Heart left ventricle (tissue), 16 donors: Measurements from ENCODE around the gene EWSR1. TPM values are rescaled to one million over a fixed set of nuclear protein-coding genes. Genes with fewer than 3 reads are reported as not detected.

Experiments
- ATAC-seq, 4 donors: fragments of 200-7000 bp; cut with Tn5 transposase; one replicate each; pipeline ENCODE4 v1.9.1; 2020 to 2022; ENCODE audit warnings: moderate library complexity in 4 of 4, mild to moderate bottlenecking in 3 of 4, moderate number of reproducible peaks in 1 of 4
- DNase-seq, 5 donors: peaks; one replicate each; pipeline ENCODE4 v3.0.0-alpha.2; 2020
- H3K27ac ChIP-seq, 12 donors: fragments of 200-600 bp; sonication (generic) in 4 of 12; one replicate each; pipeline versions ENCODE4 v1.5.0 to v1.8.0; 2016 to 2022; ENCODE audit warnings: mild to moderate bottlenecking in 2 of 12
- H3K27me3 ChIP-seq, 9 donors: fragments of 200-600 bp; sonication (generic) in 2 of 9; one replicate each; pipeline versions ENCODE4 v1.5.1 to v1.8.0; 2016 to 2022; ENCODE audit warnings: mild to moderate bottlenecking in 3 of 9
- H3K36me3 ChIP-seq, 9 donors: fragments of 200-600 bp; sonication (generic) in 2 of 9; one replicate each; pipeline versions ENCODE4 v1.5.0 to v1.8.0; 2018 to 2022; ENCODE audit warnings: mild to moderate bottlenecking in 2 of 9
- H3K4me1 ChIP-seq, 12 donors: fragments of 200-600 bp; sonication (generic) in 4 of 12; one replicate each; pipeline versions ENCODE4 v1.5.0 to v1.8.0; 2016 to 2022; ENCODE audit warnings: mild to moderate bottlenecking in 3 of 12
- H3K4me3 ChIP-seq, 12 donors: fragments of 200-600 bp; sonication (generic) in 4 of 12; one replicate each; pipeline versions ENCODE4 v1.5.0 to v1.8.0; 2017 to 2022; ENCODE audit warnings: mild to moderate bottlenecking in 9 of 12, moderate library complexity in 4 of 12
- H3K9me3 ChIP-seq, 12 donors: fragments of 200-600 bp; sonication (generic) in 4 of 12; one replicate each; pipeline versions ENCODE4 v1.5.0 to v1.8.0; 2016 to 2022; ENCODE audit warnings: mild to moderate bottlenecking in 1 of 12
- CTCF ChIP-seq, 12 donors: fragments of 200-600 bp; sonication (generic) in 4 of 12; IDR thresholded peaks; one replicate each; pipeline versions ENCODE4 v1.5.0 to v1.8.0; 2018 to 2022; ENCODE audit warnings: antibody characterized with exemption in 12 of 12, mild to moderate bottlenecking in 5 of 12
- POLR2A ChIP-seq, 2 donors: fragments of 450-650 bp; IDR thresholded peaks; one replicate each; pipeline ENCODE4 v1.6.1; 2017; ENCODE audit warnings: antibody characterized with exemption in 2 of 2, mild to moderate bottlenecking in 2 of 2, moderate library complexity in 2 of 2
- WGBS, 4 donors: extraction: QIAGEN DNeasy Blood & Tissue Kit in 2 of 4; methylation state at CpG; one replicate each; pipeline versions ENCODE4 v1.1.5 to v1.1.7; 2013 to 2018; 5-methylcytosine and 5-hydroxymethylcytosine counted together
- intact Hi-C, 10 donors: fragments of 100-400 bp; cut with DNase I; formaldehyde crosslinking; loops; one replicate each; pipeline versions ENCODE4 v1.11.1 to v1.14.2; 2022
- polyA plus RNA-seq, 2 donors: library from polyadenylated mRNA; stranded (reverse); fragments of 200-250 nt; gene quantifications; one replicate each; pipeline ENCODE4 v1.2.3, GENCODE V29; 2013
- total RNA-seq, 9 donors: library from RNA; depleted of rRNA in 2 of 9; stranded (reverse); fragments of >200 nt in 2 of 9; fragmentation: NEBNext Ultra II Directional in 3 of 9; extraction: Animal tissue kit (Norgen Biotek cat#: 25700) in 3 of 9; gene quantifications; one replicate each; pipeline versions ENCODE4 v1.1.0 to v1.2.4, GENCODE V29; 2016 to 2023
- donor health status: ischemic (EF 13 %, LVEDD 7.1; RV severe dilation, severe dysfunction).
- donor health status: healthy with polysubstance abuse.
- donor health status: DM: no; HTN: yes; CAD: no.
- donor health status: DM: no; HTN: no; CAD: no.
- donor health status: ischemic (EF 25% LVEDD 6.9; RV normal size, moderate dysfunction).
- donor health status: ischemic (EF 25% LVEDD 5.7; RV mildly dilated, moderate dysfunction).
- donor health status: healthy.
- donor health status: DM: yes; HTN: yes; CAD: no.
- donor health status: ischemic (EF 35%, LVEDD 5.7; RV mildly dilated, moderate dysfunction).
- donor health status: nonischemic (EF 11% LVEDD 7.7; RV severe dilation, severe dysfunction).
- donor health status: DM: yes; HTN: yes; CAD: no.
- donor health status: PGD.
- donor health status: ischemic (EF 29% LVEDD 5.4; RV normal size, mild dysfunction).
- donor health status: nonischemic (EF 23%, LVEDD 6.1; RV moderate dilation, normal function).

The EWSR1 gene
- total and polyA plus RNA-seq, 11 donors: 94.3 to 202 (median 138) TPM

- intact Hi-C loops: loop anchor here in 3 of 10 donors (2.0 to 5.0 kb wide), 3 partner anchors 37 to 45 kb away; partner anchors contain the start of genes GAS2L1 (in 3 of the 3) and RASL10A (in 1 of the 3)
- H3K27me3 ChIP-seq: no peaks in the 10 kb centered on the region
- H3K27ac ChIP-seq: peak overlapping the region in 11 of 12 donors; percentile 1 to 100 (median 99)
- H3K4me3 ChIP-seq: peak overlapping the region; percentile 78 to 99 (median 92)
- WGBS, 4 donors: 9 to 12% (median 10%) methylated on average over 13 of the region's 13 CpGs
- no peak for DNase-seq
- H3K9me3 ChIP-seq: no peaks in the 10 kb centered on the region
- H3K4me1 ChIP-seq: peaks cover 0 to 78% (median 58%) of the 10 kb centered on the region in 12 donors
- no peak for TF ChIP-seq POLR2A (IDR thresholded peaks at IDR 0.05)
- no peak for TF ChIP-seq CTCF (IDR thresholded peaks at IDR 0.05)
- ATAC-seq: no peak
- peaks cover 0 to 57% (median 40%) of the 10 kb centered on the region in 9 donors for H3K36me3 ChIP-seq
Observed at GRCh38 chr22:29269731-29270474, 1.8 kb downstream of the EWSR1 start.

GRCh38 chr22:29270475-29271271 is 2.6 kb downstream of the EWSR1 start:
- Histone ChIP-seq H3K4me1 (peaks cover 0 to 82% (median 58%) of the 10 kb centered on the region in 12 donors), H3K27ac (peak overlapping the region in 9 of 12 donors; percentile 1 to 100 (median 99)), H3K9me3 (no peaks in the 10 kb centered on the region), H3K27me3 (no peaks in the 10 kb centered on the region), H3K36me3 (peaks cover 0 to 57% (median 42%) of the 10 kb centered on the region in 9 donors), H3K4me3 (peak overlapping the region in 10 of 12 donors; percentile 78 to 99 (median 92))
- DNase-seq (no peak), ATAC-seq (no peak)
- no peak for TF ChIP-seq CTCF (IDR thresholded peaks at IDR 0.05)
- TF ChIP-seq POLR2A (IDR thresholded peaks at IDR 0.05): no peak
- WGBS, 4 donors: 13 to 16% (median 15%) methylated on average over 9 of the region's 9 CpGs
- intact Hi-C loops: loop anchor here in 1 of 10 donors (2.0 kb wide), 1 partner anchor 36 kb away; the partner anchor contains the start of gene GAS2L1

GRCh38 chr22:29272624-29273023 is 4.6 kb downstream of the EWSR1 start:
- 56 to 75% (median 68%) methylated on average over 2 of the region's 2 CpGs for WGBS, 4 donors
- no peaks in the 10 kb centered on the region for H3K9me3 ChIP-seq
- no peaks in the 10 kb centered on the region for H3K27me3 ChIP-seq
- intact Hi-C loops: no loop called here
- TF ChIP-seq POLR2A (IDR thresholded peaks at IDR 0.05): no peak
- no peak for TF ChIP-seq CTCF (IDR thresholded peaks at IDR 0.05)
- peaks cover 0 to 76% (median 61%) of the 10 kb centered on the region in 9 donors for H3K36me3 ChIP-seq
- DNase-seq: no peak
- ATAC-seq: no peak
- peaks cover 0 to 83% (median 49%) of the 10 kb centered on the region in 12 donors for H3K4me1 ChIP-seq
- peak overlapping the region in 1 of 12 donors; percentile 8 for H3K4me3 ChIP-seq
- H3K27ac ChIP-seq: no peak overlapping the region

- Histone ChIP-seq H3K9me3 (no peaks in the 10 kb centered on the region), H3K27ac (no peak overlapping the region), H3K4me1 (peaks cover 0 to 70% (median 42%) of the 10 kb centered on the region in 12 donors), H3K27me3 (no peaks in the 10 kb centered on the region), H3K4me3 (no peak overlapping the region), H3K36me3 (peaks cover 0 to 96% (median 80%) of the 10 kb centered on the region in 9 donors)
- ATAC-seq (no peak), DNase-seq (no peak)
- intact Hi-C loops: no loop called here
- TF ChIP-seq POLR2A (IDR thresholded peaks at IDR 0.05): no peak
- no peak for TF ChIP-seq CTCF (IDR thresholded peaks at IDR 0.05)
- WGBS, 4 donors: 65 to 74% (median 69%) methylated on average over 3 of the region's 3 CpGs
Observed at GRCh38 chr22:29275167-29275566, 7.1 kb downstream of the EWSR1 start.
